Loucy (cell line): ENCODE data around the gene MTR.

Source experiments
- EZH2phosphoT487 ChIP-seq: fragments of 200-600 bp; IDR thresholded peaks from 2 replicates; pipeline ENCODE4 v1.6.1; 2018; ENCODE audit warnings: antibody characterized with exemption, mild to moderate bottlenecking, moderate library complexity, borderline replicate concordance
- TF ChIP-seq, protein P1 (sequence below): fragments of 200-600 bp; sonication (generic); conservative IDR thresholded peaks from 2 replicates; pipeline ENCODE4 v1.5.1; 2014; ENCODE audit warnings: mild to moderate bottlenecking, antibody characterized with exemption, low read length

DNA sequence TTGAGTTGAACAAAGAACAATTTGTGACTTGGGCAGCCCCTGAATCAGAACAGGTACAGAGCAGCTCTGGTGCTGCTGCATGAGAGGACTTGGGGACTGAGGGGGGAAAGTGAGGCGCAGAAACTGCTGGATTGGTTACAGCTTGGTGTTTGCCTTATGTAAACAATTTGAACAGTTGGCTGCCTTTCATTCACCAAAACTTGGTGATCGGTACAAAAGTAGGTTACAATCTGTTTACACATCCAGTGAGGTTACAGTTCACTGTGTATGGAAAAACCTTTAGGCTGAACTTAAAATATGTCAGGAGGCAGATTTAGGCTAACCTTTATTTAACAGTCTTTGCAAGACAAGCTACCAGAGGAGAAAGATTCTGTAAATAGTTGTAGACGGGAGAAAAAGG lies 28.6 kb upstream of the MTR start:
- TF ChIP-seq EZH2phosphoT487 = no peak
- TF ChIP-seq, protein P1, sequence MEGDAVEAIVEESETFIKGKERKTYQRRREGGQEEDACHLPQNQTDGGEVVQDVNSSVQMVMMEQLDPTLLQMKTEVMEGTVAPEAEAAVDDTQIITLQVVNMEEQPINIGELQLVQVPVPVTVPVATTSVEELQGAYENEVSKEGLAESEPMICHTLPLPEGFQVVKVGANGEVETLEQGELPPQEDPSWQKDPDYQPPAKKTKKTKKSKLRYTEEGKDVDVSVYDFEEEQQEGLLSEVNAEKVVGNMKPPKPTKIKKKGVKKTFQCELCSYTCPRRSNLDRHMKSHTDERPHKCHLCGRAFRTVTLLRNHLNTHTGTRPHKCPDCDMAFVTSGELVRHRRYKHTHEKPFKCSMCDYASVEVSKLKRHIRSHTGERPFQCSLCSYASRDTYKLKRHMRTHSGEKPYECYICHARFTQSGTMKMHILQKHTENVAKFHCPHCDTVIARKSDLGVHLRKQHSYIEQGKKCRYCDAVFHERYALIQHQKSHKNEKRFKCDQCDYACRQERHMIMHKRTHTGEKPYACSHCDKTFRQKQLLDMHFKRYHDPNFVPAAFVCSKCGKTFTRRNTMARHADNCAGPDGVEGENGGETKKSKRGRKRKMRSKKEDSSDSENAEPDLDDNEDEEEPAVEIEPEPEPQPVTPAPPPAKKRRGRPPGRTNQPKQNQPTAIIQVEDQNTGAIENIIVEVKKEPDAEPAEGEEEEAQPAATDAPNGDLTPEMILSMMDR = no peak
